ENCODE results near the gene CCDC59.

CCDC59 gene

GRCh38 chr12:82314406-82314892 is 43.7 kb downstream of the CCDC59 start:
- DNase-seq: no peak

Data from activated T-cell treated with anti-CD3 and anti-CD28 coated beads, Interleukin-2, amount 50 U/mL, for 48 hours (primary cell).